Measurements from ENCODE around the gene DCHS2.

DCHS2 gene

DNA sequence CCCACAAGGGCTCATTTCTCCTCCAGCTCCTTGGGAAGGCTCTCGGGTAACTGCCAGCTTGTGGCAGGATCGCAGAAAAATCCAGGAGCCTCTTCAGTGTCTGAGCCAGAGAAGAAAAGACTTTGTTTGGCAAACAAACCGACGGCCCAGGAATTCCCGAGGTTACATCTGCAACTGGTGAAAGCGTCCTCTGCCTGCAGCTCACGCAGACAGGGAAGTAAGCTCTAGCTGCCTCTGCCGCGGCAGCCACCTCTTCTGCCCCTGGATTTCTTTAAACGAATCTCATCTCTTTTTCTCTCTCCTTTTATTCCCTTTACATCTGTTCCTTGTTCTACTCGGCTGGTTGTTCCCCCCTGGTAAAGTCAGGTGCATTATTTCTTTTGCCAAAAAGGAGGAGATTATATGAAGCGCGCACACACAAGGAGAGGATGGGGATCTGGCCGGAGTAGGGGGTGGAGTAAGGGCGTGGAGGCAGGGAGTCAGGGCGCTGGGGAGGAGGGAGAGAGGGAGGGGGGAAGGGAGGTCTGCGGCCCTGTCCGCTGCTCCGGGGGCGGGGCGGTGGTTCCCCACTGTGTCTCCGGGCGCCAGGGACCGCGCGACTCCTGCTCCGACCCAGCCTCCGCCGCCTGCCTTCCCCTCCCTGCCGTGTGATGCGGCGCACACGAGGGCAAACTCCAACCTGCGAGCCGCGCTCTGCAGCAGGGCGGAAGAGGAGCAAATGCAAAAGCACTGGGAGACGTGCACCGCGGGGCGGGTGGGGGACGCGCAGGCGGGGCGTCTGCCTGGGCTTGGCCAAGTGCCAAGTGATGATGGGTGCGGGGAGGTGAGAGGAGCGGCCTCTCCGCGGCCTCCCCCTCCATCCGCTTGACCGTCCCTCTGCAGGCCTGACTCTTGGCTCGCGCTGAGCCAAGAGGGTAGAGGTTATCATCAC lies at the start of gene DCHS2:
TSS of gene DCHS2 (minus strand) at position 459 of the 931 bp plus-strand sequence. CDS start at position 15, 444 bp downstream.
- DNase-seq: no peak

- no peak for DNase-seq
These were observed 42.7 kb upstream of the DCHS2 start for GRCh38 chr4:154534296-154534695.

GRCh38 chr4:154529728-154530519 lies 38.3 kb upstream of the DCHS2 start:
- DNase-seq: no peak

- DNase-seq: no peak
These were observed 37.3 kb upstream of the DCHS2 start for GRCh38 chr4:154528869-154529268.

DNA sequence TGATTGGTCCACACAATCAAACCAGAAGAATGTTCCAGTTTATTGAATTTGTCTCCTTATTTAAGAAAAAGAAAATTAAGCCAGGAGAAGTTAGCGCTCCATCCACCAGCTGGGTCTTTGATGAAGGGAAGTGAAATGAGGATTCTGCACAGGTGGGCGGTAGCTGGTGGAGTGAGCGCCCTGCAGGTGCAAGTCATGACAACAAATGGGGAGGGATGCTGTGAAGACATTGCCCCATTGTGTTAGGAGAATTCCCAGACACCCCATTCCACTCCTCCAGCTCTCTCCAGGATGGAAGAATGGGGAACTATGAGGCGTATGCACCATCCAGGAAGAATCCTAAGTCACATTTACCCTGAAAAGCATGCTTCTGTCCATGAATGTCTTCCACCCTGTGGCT lies 35.7 kb upstream of the DCHS2 start:
- no peak for DNase-seq

- DNase-seq: no peak
These were observed 34.6 kb upstream of the DCHS2 start for GRCh38 chr4:154526151-154526550.

- no peak for DNase-seq
These were observed 30.0 kb upstream of the DCHS2 start for GRCh38 chr4:154521607-154522006.

DNA sequence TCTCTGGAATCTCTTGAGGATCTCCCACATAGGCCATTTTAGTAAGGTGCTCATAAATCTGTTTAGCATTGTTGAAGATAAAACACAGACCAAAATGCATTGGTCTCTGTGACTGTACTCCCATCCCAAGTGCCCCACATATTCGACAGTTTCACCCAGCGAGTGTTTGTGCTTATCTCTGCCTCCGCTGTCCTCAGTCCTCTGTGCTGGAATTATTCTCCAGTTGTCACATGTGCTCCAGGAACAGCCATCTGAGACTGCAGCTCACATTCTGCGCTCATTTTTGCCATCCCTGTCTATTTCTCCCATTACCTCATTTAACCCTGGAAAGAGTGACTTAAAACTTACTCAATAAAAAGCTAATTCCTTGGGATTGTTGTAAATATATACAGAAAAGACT lies 27.6 kb upstream of the DCHS2 start:
- DNase-seq: no peak

- DNase-seq: no peak
These were observed 26.0 kb upstream of the DCHS2 start for GRCh38 chr4:154517591-154517990.

DNA sequence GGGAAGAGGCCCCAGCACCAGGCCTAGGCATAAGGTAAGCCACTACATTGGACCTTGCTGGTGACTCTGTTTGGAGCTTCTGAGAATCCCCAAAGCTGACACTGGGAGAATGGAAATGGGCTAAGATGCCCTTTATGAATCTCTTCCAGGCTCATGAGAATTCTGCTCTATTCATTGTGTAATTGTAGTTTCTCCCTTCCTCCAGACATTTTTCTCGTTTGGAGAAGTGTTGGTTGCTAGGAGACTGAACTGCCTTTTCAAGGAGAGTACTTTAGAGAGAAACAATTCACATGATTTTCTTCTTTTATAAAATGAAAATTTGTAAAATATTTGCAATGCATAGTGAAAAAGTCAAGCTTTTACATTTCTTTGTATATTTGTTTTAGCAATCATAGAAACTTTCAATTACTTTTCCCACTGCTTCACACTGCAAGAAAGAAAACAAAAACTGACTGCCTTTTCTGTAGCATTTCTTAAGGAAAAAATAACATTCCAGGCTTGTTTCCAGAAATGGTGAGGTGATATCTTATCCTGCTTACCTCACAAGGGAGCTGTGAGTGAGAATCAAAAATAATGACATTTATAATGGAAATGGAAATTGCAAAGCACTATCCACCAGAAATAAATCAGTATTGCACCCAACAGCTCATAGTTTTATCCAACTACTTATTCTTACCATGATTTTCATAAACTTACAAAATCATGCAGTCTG lies 24.9 kb upstream of the DCHS2 start:
- no peak for DNase-seq

GRCh38 chr4:154511981-154512380 lies 20.4 kb upstream of the DCHS2 start:
- DNase-seq: no peak

GRCh38 chr4:154511548-154511947 lies 19.9 kb upstream of the DCHS2 start:
- DNase-seq: no peak

GRCh38 chr4:154507156-154507555 lies 15.6 kb upstream of the DCHS2 start:
- DNase-seq: no peak

- no peak for DNase-seq
These were observed 14.7 kb upstream of the DCHS2 start for GRCh38 chr4:154506253-154506652.

DNA sequence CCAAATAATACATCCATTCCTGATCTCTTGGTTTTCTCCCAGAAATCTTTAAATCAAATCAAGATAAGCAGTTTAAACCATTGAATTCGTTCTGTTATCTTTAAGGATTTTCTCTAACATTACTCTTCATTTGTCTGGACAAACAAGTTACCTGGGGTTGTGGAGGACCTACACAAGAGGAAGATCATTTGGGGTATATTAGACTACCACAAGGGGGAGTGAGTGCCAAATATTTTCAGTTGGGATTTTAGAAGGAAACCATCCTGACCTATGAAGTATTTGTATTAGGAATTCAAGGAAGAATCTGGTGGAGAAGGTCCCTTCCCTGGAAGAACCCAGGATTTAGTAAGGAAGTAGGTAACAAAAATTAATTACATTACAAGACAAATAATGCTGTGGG lies 12.0 kb upstream of the DCHS2 start:
- no peak for DNase-seq

- DNase-seq: no peak
These were observed 10.5 kb upstream of the DCHS2 start for GRCh38 chr4:154502111-154502510.

- no peak for DNase-seq
These were observed 6.3 kb upstream of the DCHS2 start for GRCh38 chr4:154497889-154498288.

GRCh38 chr4:154495867-154496266 lies 4.3 kb upstream of the DCHS2 start:
- DNase-seq: no peak

DNA sequence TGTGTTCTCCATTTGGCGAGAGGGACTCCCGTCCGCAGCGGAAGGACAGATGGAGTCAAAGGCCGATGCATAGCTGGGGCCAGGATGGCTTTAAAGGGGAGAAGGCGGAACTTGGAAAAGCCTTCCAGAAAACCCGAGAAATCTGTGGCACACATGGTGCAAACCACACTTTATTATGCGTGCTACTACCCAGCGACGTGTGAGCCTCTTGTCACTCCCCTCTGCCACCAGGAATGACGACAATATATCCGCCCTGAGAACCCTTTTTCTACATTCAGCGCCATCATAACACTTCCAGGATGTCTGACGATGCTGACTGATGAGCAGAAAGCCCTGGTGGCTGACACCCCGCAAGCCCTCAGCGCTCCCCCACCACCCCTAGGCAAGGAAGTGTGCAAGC lies 689 bp upstream of the DCHS2 start:
- no peak for DNase-seq

GRCh38 chr4:154490583-154491340 lies 837 bp downstream of the DCHS2 start:
- no peak for DNase-seq

DNA sequence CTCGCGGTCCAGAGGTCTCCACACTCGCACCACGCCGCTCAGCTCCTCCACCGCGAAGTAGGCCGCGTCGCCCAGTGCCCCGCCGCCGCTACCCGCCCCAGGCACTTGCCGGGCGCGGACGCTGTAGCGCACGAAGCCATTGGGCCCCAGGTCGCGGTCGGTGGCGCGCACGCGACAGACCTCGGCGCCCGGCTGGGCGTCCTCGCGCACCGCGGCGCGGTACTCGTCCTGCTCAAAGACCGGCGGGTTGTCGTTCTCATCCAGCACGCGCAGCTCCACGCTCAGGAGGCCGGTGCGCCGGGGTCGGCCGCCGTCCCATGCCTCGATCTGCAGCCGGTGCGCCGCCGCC lies 1.4 kb downstream of the DCHS2 start:
- no peak for DNase-seq

DNA sequence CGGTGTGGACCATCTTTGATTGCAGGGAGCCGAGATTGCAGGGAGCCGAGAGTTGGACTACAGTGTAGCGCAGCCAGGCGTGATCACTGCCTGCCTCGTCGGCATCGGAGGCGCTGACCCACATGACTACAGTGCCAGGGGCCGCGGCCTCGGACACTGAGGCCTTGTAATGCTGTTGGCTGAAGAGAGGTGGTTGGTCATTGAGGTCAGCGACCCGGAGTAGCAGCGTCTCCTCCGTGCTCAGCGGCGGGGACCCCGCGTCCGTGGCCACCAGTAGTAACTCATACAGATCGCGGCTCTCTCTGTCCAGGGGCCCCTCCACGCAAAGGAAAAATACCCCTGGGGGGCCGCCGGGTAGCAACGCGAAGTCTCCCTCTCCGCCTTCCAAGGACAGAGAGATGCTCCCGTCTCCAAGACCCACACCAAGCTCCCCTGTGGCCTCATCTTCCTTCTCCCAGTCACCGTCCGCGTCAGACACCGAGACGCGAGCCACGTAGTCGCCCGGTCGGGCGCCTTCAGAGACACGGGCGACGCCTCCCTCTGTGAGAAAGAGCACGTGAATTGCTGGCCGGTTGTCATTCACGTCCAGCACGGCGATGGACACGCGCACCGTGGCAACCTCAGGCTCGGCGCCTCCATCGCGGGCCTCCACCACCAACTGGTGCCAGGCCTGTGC lies 1.9 kb downstream of the DCHS2 start:
- no peak for DNase-seq

Data from stimulated activated naive CD4-positive, alpha-beta T cell treated with Interleukin-2 at 50 U/mL for 16 hours (primary cell).